DND-41 (cell line): ENCODE data around the gene SFT2D1.

Experiments used
- ATAC-seq: fragments of 200-7000 bp; cut with Tn5 transposase; 3 replicates; pipeline ENCODE4 v1.9.1; 2021; ENCODE audit warnings: low read depth; ENCODE audit not compliant: insufficient read depth
- DNase-seq: peaks from one replicate; pipeline ENCODE4 v3.0.0-alpha.2; 2020
- H2AFZ ChIP-seq: 2 replicates; pipeline ENCODE4 v1.6.0; 2012; ENCODE audit warnings: low read depth, low read length
- H3K27ac ChIP-seq: 2 replicates; pipeline ENCODE4 v1.5.1; 2012; ENCODE audit warnings: low read length, inconsistent platforms
- H3K27me3 ChIP-seq: fragments of 200-600 bp; sonication (generic); 2 replicates; pipeline ENCODE4 v1.6.0; 2012; ENCODE audit warnings: low read length, mild to moderate bottlenecking, inconsistent platforms; ENCODE audit not compliant: insufficient read depth, poor library complexity
- H3K36me3 ChIP-seq: 2 replicates; pipeline ENCODE4 v1.5.1; 2012; ENCODE audit warnings: low read length, inconsistent platforms; ENCODE audit not compliant: insufficient read depth
- H3K4me1 ChIP-seq: 2 replicates; pipeline ENCODE4 v1.5.1; 2012; ENCODE audit warnings: mild to moderate bottlenecking, low read length; ENCODE audit not compliant: insufficient read depth
- H3K4me2 ChIP-seq: 2 replicates; pipeline ENCODE4 v1.6.0; 2012; ENCODE audit warnings: mild to moderate bottlenecking, moderate library complexity, low read length, inconsistent platforms; ENCODE audit not compliant: insufficient read depth
- H3K4me3 ChIP-seq, 2 experiments: fragments of 200-600 bp in 1 of 2; shearing (Covaris generic) in 1 of 2; 2 replicates each; pipeline ENCODE4 v1.5.1; 2012 to 2016; ENCODE audit warnings: inconsistent platforms in 2 of 2, low read length in 2 of 2, mild to moderate bottlenecking in 2 of 2, low read depth in 1 of 2, moderate library complexity in 1 of 2
- H3K79me2 ChIP-seq: 2 replicates; pipeline ENCODE4 v1.6.0; 2012; ENCODE audit warnings: low read length, inconsistent platforms; ENCODE audit not compliant: insufficient read depth
- H3K9ac ChIP-seq: 2 replicates; pipeline ENCODE4 v1.6.0; 2012; ENCODE audit warnings: low read depth, mild to moderate bottlenecking, inconsistent platforms, low read length, moderate library complexity
- H3K9me3 ChIP-seq: 2 replicates; pipeline ENCODE4 v1.5.1; 2012; ENCODE audit warnings: low read length, moderate library complexity, mild to moderate bottlenecking, inconsistent platforms; ENCODE audit not compliant: insufficient read depth, severe bottlenecking
- H4K20me1 ChIP-seq: 2 replicates; pipeline ENCODE4 v1.6.0; 2012; ENCODE audit warnings: low read length; ENCODE audit not compliant: insufficient read depth
- CTCF ChIP-seq: IDR thresholded peaks from 2 replicates; pipeline ENCODE4 v1.5.1; 2012; ENCODE audit warnings: borderline replicate concordance, low read length, moderate library complexity, mild to moderate bottlenecking; ENCODE audit not compliant: poor library complexity, severe bottlenecking; ENCODE audit errors: extremely low read depth
- EZH2 ChIP-seq: IDR thresholded peaks from 3 replicates; pipeline ENCODE4 v1.6.1; 2012; ENCODE audit warnings: borderline replicate concordance, low read depth, mild to moderate bottlenecking, moderate library complexity, low read length, inconsistent platforms; ENCODE audit not compliant: severe bottlenecking

The SFT2D1 gene

DNA sequence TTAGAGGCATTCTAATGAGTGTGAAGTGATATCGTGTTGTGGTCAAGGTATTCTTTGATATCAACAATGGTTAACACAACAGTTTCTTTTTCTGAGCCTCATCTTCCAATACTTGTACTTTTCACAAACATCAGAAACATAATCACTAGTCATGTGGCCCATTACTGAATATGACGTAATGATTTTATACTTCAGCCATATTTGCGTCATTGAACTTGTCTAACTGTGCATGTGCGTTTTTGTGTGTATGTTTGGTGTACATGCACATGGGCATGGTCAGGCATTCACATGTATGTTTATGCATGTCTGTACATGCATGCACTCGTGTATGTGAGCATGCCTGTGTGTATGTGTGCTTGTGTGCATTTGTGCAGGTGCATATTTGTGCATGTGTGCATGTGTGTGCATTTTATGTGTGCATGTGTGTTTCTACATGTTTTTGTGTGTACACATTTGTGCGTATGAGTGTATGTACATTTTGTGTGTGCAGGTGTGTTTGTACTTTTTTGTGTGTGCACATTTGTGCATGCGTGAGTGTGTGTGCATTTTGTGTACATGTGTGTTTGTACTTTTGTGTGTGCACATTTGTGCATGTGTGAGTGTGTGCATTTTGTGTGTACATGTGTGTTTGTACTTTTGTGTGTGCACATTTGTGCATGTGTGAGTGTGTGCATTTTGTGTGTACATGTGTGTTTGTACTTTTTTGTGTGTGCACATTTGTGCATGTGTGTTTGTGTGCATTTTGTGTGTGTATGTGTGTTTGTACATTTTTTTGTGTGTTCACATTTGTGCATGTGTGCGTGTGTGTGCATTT is 63.6 kb downstream of the SFT2D1 start:
- no peak overlapping the region for H3K9ac ChIP-seq
- TF ChIP-seq EZH2: no peak

DNA sequence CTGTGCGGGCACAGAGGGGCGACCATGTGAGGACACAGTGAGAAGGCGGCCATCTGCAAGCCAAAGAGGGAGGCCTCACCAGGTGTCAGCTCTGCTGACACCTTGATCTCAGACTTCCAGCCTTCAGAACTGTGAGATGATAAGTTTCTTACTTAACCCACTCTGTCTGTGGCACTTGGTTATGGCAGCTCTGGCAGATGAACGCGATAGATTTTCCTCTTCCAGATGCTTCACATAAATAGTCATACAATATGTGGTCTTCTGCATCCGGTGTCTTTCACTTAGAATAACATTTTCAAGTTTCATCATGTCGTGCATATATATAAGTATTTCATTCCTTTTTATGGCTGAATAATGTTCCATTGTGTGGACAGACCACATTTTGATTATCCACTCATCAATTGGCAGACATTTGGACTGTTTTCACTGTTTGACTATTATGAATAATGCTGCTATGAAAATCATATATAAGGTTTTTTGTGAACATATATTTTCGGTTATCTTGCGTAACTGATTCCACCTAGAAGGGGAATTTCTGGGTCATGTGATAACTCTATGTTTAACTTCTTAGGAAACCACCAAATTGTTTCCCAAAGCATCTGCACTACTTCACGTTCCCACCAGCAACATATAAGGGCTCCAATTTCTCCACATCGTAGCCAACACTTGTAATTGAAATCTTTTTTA is 64.3 kb downstream of the SFT2D1 start:
- Histone ChIP-seq H3K36me3 (no peaks in the 10 kb centered on the region), H3K27me3 (no peaks in the 10 kb centered on the region), H3K4me3 (no peak overlapping the region), H3K4me2 (no peak overlapping the region), H3K79me2 (no peaks in the 10 kb centered on the region), H3K9ac (no peak overlapping the region), H3K9me3 (no peaks in the 10 kb centered on the region), H4K20me1 (no peaks in the 10 kb centered on the region), H2AFZ (no peak overlapping the region), H3K4me1 (peaks cover 8% of the 10 kb centered on the region), H3K27ac (no peak overlapping the region)
- DNase-seq (no peak), ATAC-seq (no peak)
- TF ChIP-seq CTCF: no peak
- TF ChIP-seq EZH2: no peak

More for the DNA sequence above, 63.6 kb downstream of the SFT2D1 start:
- H3K4me3 ChIP-seq: no peak overlapping the region
- ATAC-seq (no peak), DNase-seq (no peak)
- no peaks in the 10 kb centered on the region for H3K36me3 ChIP-seq
- H3K4me2 ChIP-seq: no peak overlapping the region
- no peaks in the 10 kb centered on the region for H4K20me1 ChIP-seq
- H3K27ac ChIP-seq: no peak overlapping the region
- H3K9me3 ChIP-seq: no peaks in the 10 kb centered on the region
- peaks cover 8% of the 10 kb centered on the region for H3K4me1 ChIP-seq
- no peak overlapping the region for H2AFZ ChIP-seq
- no peaks in the 10 kb centered on the region for H3K79me2 ChIP-seq
- no peaks in the 10 kb centered on the region for H3K27me3 ChIP-seq

DNA sequence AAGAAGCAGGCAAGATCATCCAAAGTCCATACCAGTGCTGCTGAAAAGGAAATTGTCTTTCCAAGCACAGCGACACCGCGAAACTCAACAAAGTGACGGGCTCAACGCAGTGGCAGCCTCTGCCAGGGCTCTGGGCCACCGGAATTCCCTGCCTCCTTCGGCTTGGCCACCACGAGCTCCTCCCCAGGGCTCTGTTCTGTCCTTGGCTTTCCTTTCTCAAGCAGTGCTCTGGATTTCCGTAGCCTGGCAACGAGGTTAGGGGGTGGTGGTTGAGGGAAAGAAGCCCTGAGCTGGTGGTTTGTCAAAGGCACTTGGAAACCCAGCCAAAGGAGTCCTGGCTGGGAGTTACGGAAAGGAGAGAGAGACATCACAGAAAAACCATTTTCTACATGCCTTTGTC is 65.3 kb downstream of the SFT2D1 start:
- no peak for DNase-seq
- Histone ChIP-seq H3K79me2 (no peaks in the 10 kb centered on the region), H3K4me1 (peaks cover 8% of the 10 kb centered on the region), H3K9me3 (no peaks in the 10 kb centered on the region), H3K36me3 (no peaks in the 10 kb centered on the region), H3K27me3 (no peaks in the 10 kb centered on the region), H3K9ac (no peak overlapping the region), H2AFZ (peak overlapping the region; percentile 9; the same call in 1 of the 2 replicates), H3K4me3 (no peak overlapping the region), H4K20me1 (no peaks in the 10 kb centered on the region), H3K27ac (no peak overlapping the region), H3K4me2 (no peak overlapping the region)
- ATAC-seq: no peak
- TF ChIP-seq CTCF: no peak
- TF ChIP-seq EZH2: no peak

DNA sequence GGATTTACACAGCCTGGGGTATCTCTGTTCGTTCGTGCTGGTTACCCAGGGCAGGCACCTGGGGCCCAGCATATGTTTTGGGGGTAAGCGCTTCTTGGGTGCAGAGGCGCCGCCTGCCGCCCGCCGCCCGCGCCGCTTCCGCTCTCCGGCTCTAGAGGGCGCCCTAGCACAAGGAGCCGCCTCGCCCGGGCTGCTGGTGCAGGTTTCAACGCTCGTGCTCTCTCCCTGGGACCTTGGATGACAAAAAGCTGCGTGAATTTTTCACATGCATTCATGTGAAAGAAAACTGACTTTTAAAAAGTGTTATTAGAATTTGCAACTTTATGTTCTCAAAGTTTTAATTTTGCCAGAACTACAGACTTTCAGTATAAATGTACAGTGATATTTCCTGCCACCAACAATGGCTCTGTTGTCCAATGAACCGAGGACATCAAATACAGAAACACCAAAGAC is 66.6 kb downstream of the SFT2D1 start:
- 0 out of 2 replicates have a peak overlapping the region, but pooled peaks have one; percentile 10 for H2AFZ ChIP-seq
- ATAC-seq (peak; percentile 96), DNase-seq (peak; percentile 84)
- no peak overlapping the region for H3K9ac ChIP-seq
- H3K4me1 ChIP-seq: peaks cover 8% of the 10 kb centered on the region
- no peaks in the 10 kb centered on the region for H3K79me2 ChIP-seq
- TF ChIP-seq CTCF: peak; percentile 97
- no peak for TF ChIP-seq EZH2
- H3K27me3 ChIP-seq: no peaks in the 10 kb centered on the region
- no peak overlapping the region for H3K27ac ChIP-seq
- no peaks in the 10 kb centered on the region for H3K9me3 ChIP-seq
- H3K4me3 ChIP-seq: no peak overlapping the region
- no peaks in the 10 kb centered on the region for H3K36me3 ChIP-seq
- H3K4me2 ChIP-seq: peak overlapping the region; percentile 42; the same call in 1 of the 2 replicates
- no peaks in the 10 kb centered on the region for H4K20me1 ChIP-seq
